Endothelial cell of umbilical vein (primary cell): Measurements from ENCODE around the gene PTPRT. TPM values are rescaled to one million over a fixed set of nuclear protein-coding genes. Genes with fewer than 3 reads are reported as not detected.

ENCODE experiments used
- BruUV-seq: library from RNA; stranded (reverse); fragments of 400-500 nt; replicated peaks from 2 replicates; lab custom pipeline; 2021; lab: Mats Ljungman, UMichigan
- CTCF ChIA-PET: fragments of 300-600, 350-600 bp; sonication (Branson Sonifier 250); formaldehyde crosslinking; loops from one replicate; lab custom pipeline; 2021; ENCODE audit warnings: antibody characterized with exemption, inconsistent platforms; lab: Charles Lee
- POLR2A ChIA-PET: fragments of 300-600, 350-600 bp; sonication (Branson Sonifier 250); formaldehyde crosslinking; loops from one replicate; lab custom pipeline; 2021; ENCODE audit warnings: antibody characterized with exemption, inconsistent platforms; lab: Charles Lee
- DNase-seq: peaks from one replicate; pipeline ENCODE4 v3.0.0-alpha.2; 2011; ENCODE audit warnings: low read depth, low spot score
- FAIRE-seq: peaks from 2 replicates; lab custom pipeline; 2011; peaks lifted over from hg19 to GRCh38; lab: Jason Lieb, UNC
- H2AFZ ChIP-seq: 2 replicates; pipeline ENCODE4 v1.6.0; 2012; ENCODE audit warnings: low read depth, low read length, control low read depth, inconsistent platforms
- H3K27ac ChIP-seq: 2 replicates; pipeline ENCODE4 v1.5.1; 2011; ENCODE audit warnings: low read depth, mild to moderate bottlenecking, control low read depth, low read length, moderate library complexity; ENCODE audit not compliant: insufficient read depth
- H3K27me3 ChIP-seq, 2 experiments: 2 replicates each; pipeline versions ENCODE4 v1.6.0 to v1.6.1; 2011; ENCODE audit warnings: low read length in 2 of 2, mixed read lengths in 1 of 2; ENCODE audit not compliant: control insufficient read depth in 2 of 2, insufficient read depth in 2 of 2
- H3K36me3 ChIP-seq, 2 experiments: 2 replicates in 1 of 2; 3 replicates in 1 of 2; pipeline ENCODE4 v1.5.1; 2011; ENCODE audit warnings: low read length in 2 of 2, mild to moderate bottlenecking in 1 of 2, moderate library complexity in 1 of 2; ENCODE audit not compliant: control insufficient read depth in 2 of 2, insufficient read depth in 2 of 2; ENCODE audit errors: extremely low read depth in 1 of 2
- H3K4me1 ChIP-seq: 3 replicates; pipeline ENCODE4 v1.5.1; 2011; ENCODE audit warnings: mild to moderate bottlenecking, low read length; ENCODE audit not compliant: control insufficient read depth, insufficient read depth; ENCODE audit errors: extremely low read depth
- H3K4me2 ChIP-seq: 2 replicates; pipeline ENCODE4 v1.6.1; 2011; ENCODE audit warnings: low read length, control low read depth, mixed read lengths; ENCODE audit not compliant: insufficient read depth
- H3K4me3 ChIP-seq, 3 experiments: fragments of 200-600 bp in 1 of 3; sonication (generic), shearing (Covaris generic) in 1 of 3; replicated peaks in 1 of 3; 2 replicates each; pipeline ENCODE4 v1.5.1; 2011 to 2016; ENCODE audit warnings: control low read depth in 3 of 3, low read length in 3 of 3, mild to moderate bottlenecking in 2 of 3, inconsistent platforms in 1 of 3, low read depth in 1 of 3, moderate library complexity in 1 of 3; ENCODE audit not compliant: insufficient read depth in 1 of 3
- H3K79me2 ChIP-seq: 2 replicates; pipeline ENCODE4 v1.6.0; 2012; ENCODE audit warnings: low read length, inconsistent platforms; ENCODE audit not compliant: control insufficient read depth, insufficient read depth
- H3K9ac ChIP-seq: replicated peaks from 2 replicates; pipeline ENCODE3; 2011; ENCODE audit warnings: low read length, control low read depth; ENCODE audit not compliant: insufficient read depth; ENCODE audit errors: extremely low read depth
- H3K9me1 ChIP-seq: replicated peaks from 3 replicates; pipeline ENCODE4 v1.6.0; 2011; ENCODE audit warnings: mild to moderate bottlenecking, low read length; ENCODE audit not compliant: control insufficient read depth, insufficient read depth; ENCODE audit errors: extremely low read depth
- H3K9me3 ChIP-seq: replicated peaks from 2 replicates; pipeline ENCODE4 v1.5.1; 2012; ENCODE audit warnings: low read length, inconsistent platforms; ENCODE audit not compliant: control insufficient read depth, insufficient read depth
- H4K20me1 ChIP-seq: replicated peaks from 2 replicates; pipeline ENCODE3; 2011; ENCODE audit warnings: mild to moderate bottlenecking, low read length; ENCODE audit not compliant: control insufficient read depth, insufficient read depth; ENCODE audit errors: extremely low read depth
- EZH2 ChIP-seq: IDR thresholded peaks from 2 replicates; pipeline ENCODE4 v1.6.1; 2012; ENCODE audit warnings: borderline replicate concordance, low read depth, mild to moderate bottlenecking, moderate library complexity, low read length, inconsistent platforms; ENCODE audit not compliant: severe bottlenecking
- FOS ChIP-seq: IDR thresholded peaks from 2 replicates; pipeline ENCODE4 v1.6.1; 2011; ENCODE audit warnings: mild to moderate bottlenecking, low read length, moderate library complexity, borderline replicate concordance; ENCODE audit not compliant: insufficient read depth
- GATA2 ChIP-seq: IDR thresholded peaks from 2 replicates; pipeline ENCODE4 v1.7.0; 2011; ENCODE audit warnings: low read depth, mild to moderate bottlenecking, moderate library complexity, mixed read lengths, low read length; ENCODE audit not compliant: insufficient read length, insufficient read depth
- JUN ChIP-seq: IDR thresholded peaks from 2 replicates; pipeline ENCODE4 v1.6.1; 2011; ENCODE audit warnings: borderline replicate concordance, low read depth; ENCODE audit not compliant: insufficient read length, insufficient read depth
- MYC ChIP-seq: IDR thresholded peaks from one replicate; pipeline ENCODE4 v1.6.1; 2011; ENCODE audit warnings: mild to moderate bottlenecking, low read depth, low read length
- POLR2A ChIP-seq: IDR thresholded peaks from 2 replicates; pipeline ENCODE4 v1.6.1; 2012; ENCODE audit warnings: low read depth, mild to moderate bottlenecking, control low read depth, low read length
- POLR2AphosphoS5 ChIP-seq: IDR thresholded peaks from 2 replicates; pipeline ENCODE4 v1.6.1; 2012; ENCODE audit warnings: low read depth, mild to moderate bottlenecking, control low read depth, low read length, moderate library complexity; ENCODE audit not compliant: insufficient read depth
- dilution Hi-C: fragments of 300-500 bp; cut with MboI; formaldehyde crosslinking; loops from one replicate; pipeline ENCODE4 v1.15.0; 2019; ENCODE audit warnings: low sequenced_read_pairs; ENCODE audit not compliant: extremely low pct_ligation_motif_present
- intact Hi-C: fragments of 100-400 bp; cut with micrococcal nuclease; formaldehyde crosslinking; loops from one replicate; pipeline ENCODE4 v1.10.0; 2022
- polyA plus RNA-seq, 4 experiments: library from polyadenylated mRNA; depleted of rRNA in 3 of 4; stranded (reverse) in 3 of 4; unstranded in 1 of 4; fragments of >200 nt; gene quantifications; 2 replicates each; pipeline versions ENCODE4 v1.2.1 to v1.2.3, GENCODE V29; 2011 to 2012; ENCODE audit warnings: missing spikeins in 1 of 4
- total RNA-seq: library from RNA; stranded (reverse); gene quantifications from 2 replicates; pipeline ENCODE4 v1.2.3, GENCODE V29; 2021
- TF ChIP-seq, protein P1 (sequence below), 2 donors: IDR thresholded peaks; 1 replicate in 1 of 2; 2 replicates in 1 of 2; pipeline ENCODE4 v1.5.1; 2011; ENCODE audit warnings: low read length in 2 of 2, mild to moderate bottlenecking in 2 of 2, moderate library complexity in 2 of 2, control low read depth in 1 of 2, inconsistent platforms in 1 of 2, low read depth in 1 of 2; ENCODE audit not compliant: insufficient read depth in 1 of 2; ENCODE audit errors: extremely low read depth in 1 of 2
- TF ChIP-seq, protein P2 (sequence below): IDR thresholded peaks from 2 replicates; pipeline ENCODE4 v1.6.1; 2011; ENCODE audit not compliant: insufficient read depth, insufficient read length

PTPRT gene
- total and polyA plus RNA-seq, 2 donors (not counting 3 experiments of a cell fraction or from before 2014, with no cell fraction given), result not detected

DNA sequence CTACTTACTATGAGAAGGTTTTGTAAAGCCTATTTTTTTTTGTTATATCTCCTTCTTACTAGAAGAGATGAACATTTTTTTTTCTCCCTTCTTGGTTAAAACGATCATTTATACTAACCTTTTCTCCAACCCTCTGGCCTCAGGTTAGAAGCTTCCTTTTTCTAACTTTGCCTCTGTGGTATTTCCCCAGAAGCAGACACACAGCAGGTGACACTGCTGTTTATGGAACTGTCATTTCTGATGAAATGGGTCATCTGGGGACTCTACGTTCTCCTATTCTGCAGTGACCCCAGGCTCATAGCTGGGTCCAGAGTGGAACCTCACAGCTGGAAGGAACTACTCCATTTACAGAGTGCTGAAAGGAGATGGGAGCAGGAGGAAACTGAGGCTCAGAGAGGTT lies 825.3 kb downstream of the PTPRT start:
- intact Hi-C loops, result no loop called here
- H3K4me1 ChIP-seq, result no peaks in the 10 kb centered on the region
- CTCF ChIA-PET, result no interaction called here

More for the DNA sequence above, 825.3 kb downstream of the PTPRT start:
- Histone ChIP-seq H2AFZ (no peak overlapping the region), H3K9me1 (no peaks in the 10 kb centered on the region), H3K79me2 (no peaks in the 10 kb centered on the region), H3K27ac (no peak overlapping the region), H3K36me3 (no peaks in the 10 kb centered on the region), H3K9me3 (no peaks in the 10 kb centered on the region), H3K4me2 (no peak overlapping the region), H3K9ac (no peak overlapping the region), H3K27me3 (no peaks in the 10 kb centered on the region), H4K20me1 (no peaks in the 10 kb centered on the region), H3K4me3 (no peak overlapping the region)
- dilution Hi-C loops, result no loop called here
- FAIRE-seq (no peak), DNase-seq (no peak)
- BruUV-seq, result no TSS peak
- TF ChIP-seq, protein P1, sequence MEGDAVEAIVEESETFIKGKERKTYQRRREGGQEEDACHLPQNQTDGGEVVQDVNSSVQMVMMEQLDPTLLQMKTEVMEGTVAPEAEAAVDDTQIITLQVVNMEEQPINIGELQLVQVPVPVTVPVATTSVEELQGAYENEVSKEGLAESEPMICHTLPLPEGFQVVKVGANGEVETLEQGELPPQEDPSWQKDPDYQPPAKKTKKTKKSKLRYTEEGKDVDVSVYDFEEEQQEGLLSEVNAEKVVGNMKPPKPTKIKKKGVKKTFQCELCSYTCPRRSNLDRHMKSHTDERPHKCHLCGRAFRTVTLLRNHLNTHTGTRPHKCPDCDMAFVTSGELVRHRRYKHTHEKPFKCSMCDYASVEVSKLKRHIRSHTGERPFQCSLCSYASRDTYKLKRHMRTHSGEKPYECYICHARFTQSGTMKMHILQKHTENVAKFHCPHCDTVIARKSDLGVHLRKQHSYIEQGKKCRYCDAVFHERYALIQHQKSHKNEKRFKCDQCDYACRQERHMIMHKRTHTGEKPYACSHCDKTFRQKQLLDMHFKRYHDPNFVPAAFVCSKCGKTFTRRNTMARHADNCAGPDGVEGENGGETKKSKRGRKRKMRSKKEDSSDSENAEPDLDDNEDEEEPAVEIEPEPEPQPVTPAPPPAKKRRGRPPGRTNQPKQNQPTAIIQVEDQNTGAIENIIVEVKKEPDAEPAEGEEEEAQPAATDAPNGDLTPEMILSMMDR (IDR thresholded peaks at IDR 0.05; ENCODE audit: extremely low read depth in 1 of 2, insufficient read depth in 1 of 2, low read depth in 1 of 2, low read length in 2 of 2), result no peak
- TF ChIP-seq MYC (no peak), EZH2 (no peak), FOS (no peak), JUN (no peak), GATA2 (no peak), POLR2A (no peak), POLR2AphosphoS5 (no peak)
- TF ChIP-seq, protein P2, sequence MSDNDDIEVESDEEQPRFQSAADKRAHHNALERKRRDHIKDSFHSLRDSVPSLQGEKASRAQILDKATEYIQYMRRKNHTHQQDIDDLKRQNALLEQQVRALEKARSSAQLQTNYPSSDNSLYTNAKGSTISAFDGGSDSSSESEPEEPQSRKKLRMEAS, result no peak
- POLR2A ChIA-PET, result no interaction called here
